ENCODE results near the gene KIF16B. TPM values are rescaled to one million over a fixed set of nuclear protein-coding genes. Genes with fewer than 3 reads are reported as not detected.

KIF16B gene
- total RNA-seq, 1 donor from 2014 or later, result 7.1 TPM

DNA sequence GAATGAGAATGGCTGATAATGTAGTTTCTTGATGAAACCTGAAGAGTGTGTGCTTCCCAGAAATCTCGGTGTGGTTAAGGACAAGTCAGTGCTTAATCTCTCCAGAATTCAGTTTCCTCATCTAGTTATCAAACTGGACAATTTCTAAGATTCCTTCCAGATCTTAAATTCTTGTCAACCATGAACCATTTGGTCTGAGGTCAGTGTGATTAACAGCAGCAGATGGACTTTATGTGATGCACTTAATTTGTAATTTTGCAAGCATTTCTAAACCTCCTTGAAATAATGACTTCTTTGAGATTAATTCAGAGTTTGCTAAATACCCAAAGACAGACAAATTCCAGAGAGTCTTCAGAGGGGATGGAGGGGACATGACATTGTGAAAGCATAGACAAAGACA is 160.3 kb downstream of the KIF16B start:
- Histone ChIP-seq H3K27me3 (ENCODE audit: control insufficient read depth, insufficient read depth, low read length) (no peaks in the 10 kb centered on the region), H3K36me3 (ENCODE audit: control insufficient read depth, insufficient read depth, low read length) (no peaks in the 10 kb centered on the region), H3K4me3 (ENCODE audit: low read depth, low read length) (no peak overlapping the region)
- DNase-seq (ENCODE audit: low read depth), result no peak
- TF ChIP-seq, protein P1, sequence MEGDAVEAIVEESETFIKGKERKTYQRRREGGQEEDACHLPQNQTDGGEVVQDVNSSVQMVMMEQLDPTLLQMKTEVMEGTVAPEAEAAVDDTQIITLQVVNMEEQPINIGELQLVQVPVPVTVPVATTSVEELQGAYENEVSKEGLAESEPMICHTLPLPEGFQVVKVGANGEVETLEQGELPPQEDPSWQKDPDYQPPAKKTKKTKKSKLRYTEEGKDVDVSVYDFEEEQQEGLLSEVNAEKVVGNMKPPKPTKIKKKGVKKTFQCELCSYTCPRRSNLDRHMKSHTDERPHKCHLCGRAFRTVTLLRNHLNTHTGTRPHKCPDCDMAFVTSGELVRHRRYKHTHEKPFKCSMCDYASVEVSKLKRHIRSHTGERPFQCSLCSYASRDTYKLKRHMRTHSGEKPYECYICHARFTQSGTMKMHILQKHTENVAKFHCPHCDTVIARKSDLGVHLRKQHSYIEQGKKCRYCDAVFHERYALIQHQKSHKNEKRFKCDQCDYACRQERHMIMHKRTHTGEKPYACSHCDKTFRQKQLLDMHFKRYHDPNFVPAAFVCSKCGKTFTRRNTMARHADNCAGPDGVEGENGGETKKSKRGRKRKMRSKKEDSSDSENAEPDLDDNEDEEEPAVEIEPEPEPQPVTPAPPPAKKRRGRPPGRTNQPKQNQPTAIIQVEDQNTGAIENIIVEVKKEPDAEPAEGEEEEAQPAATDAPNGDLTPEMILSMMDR (IDR thresholded peaks at IDR 0.05; ENCODE audit: insufficient read depth, low read length, poor library complexity, severe bottlenecking), result no peak

DNA sequence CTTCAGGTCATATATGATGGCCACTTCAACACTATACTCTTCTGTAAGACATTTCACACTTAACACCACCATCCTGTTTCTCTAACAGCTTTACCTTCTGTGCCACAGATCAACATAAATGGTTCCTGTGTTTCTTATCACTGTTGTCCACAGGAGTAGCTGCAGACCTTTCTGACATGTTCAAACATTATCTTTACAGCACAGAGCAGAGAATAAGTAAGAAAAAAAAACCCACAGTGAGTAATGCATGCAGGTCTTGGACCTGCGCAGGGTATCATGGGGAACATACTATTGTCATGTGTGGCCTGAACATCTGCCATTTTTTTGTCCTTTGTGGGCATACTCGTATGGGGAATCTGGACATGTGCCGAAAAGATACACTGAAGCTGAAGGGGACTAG is 161.9 kb downstream of the KIF16B start:
- no peaks in the 10 kb centered on the region for H3K36me3 ChIP-seq (ENCODE audit: control insufficient read depth, insufficient read depth, low read length)
- H3K4me3 ChIP-seq (ENCODE audit: low read depth, low read length), result no peak overlapping the region
- H3K27me3 ChIP-seq (ENCODE audit: control insufficient read depth, insufficient read depth, low read length), result no peaks in the 10 kb centered on the region
- no peak for DNase-seq (ENCODE audit: low read depth)
- TF ChIP-seq, protein P1 (IDR thresholded peaks at IDR 0.05; ENCODE audit: insufficient read depth, low read length, poor library complexity, severe bottlenecking), result no peak

DNA sequence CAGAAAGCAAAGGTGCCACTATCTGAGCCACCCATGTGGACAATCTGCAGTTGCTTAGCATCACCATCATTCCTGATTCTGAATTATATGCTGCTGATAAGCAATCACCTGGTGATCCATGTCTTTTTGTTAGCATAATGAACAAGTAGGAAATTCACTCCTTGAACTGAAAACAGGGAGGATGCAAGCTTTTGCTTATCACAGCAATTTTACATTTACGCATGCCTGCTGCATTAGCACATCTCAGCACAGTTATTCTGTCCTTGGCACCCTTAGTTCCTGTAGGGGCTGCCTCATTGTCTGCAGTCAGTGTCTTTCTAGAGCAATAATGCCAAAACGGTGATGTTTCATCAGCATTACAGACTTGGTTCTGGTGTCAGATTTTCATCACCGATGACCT is 162.6 kb downstream of the KIF16B start:
- DNase-seq (ENCODE audit: low read depth), result no peak
- H3K4me3 ChIP-seq (ENCODE audit: low read depth, low read length), result no peak overlapping the region
- TF ChIP-seq, protein P1 (IDR thresholded peaks at IDR 0.05; ENCODE audit: insufficient read depth, low read length, poor library complexity, severe bottlenecking), result no peak
- H3K36me3 ChIP-seq (ENCODE audit: control insufficient read depth, insufficient read depth, low read length), result no peaks in the 10 kb centered on the region
- no peaks in the 10 kb centered on the region for H3K27me3 ChIP-seq (ENCODE audit: control insufficient read depth, insufficient read depth, low read length)

DNA sequence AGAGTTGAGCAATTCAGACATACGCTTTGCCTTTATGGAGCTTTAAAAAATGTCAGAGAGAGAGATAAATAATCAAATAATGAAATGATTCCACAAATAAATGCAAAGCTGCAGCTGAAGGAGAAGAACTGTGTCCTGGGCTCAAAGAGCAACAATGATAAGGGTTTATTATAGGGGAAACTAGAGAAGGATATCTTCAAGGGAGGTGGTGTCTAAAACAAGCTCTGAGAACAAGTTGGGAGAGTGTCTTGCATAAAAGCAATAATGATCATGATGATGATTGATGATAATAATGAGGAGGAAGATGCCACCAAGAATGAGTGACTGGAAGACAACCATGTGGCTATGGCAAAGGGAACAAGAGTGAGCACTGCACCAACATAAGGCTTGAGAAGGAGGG is 164.3 kb downstream of the KIF16B start:
- TF ChIP-seq, protein P1 (IDR thresholded peaks at IDR 0.05; ENCODE audit: insufficient read depth, low read length, poor library complexity, severe bottlenecking), result no peak
- no peak for DNase-seq (ENCODE audit: low read depth)
- H3K27me3 ChIP-seq (ENCODE audit: control insufficient read depth, insufficient read depth, low read length), result no peaks in the 10 kb centered on the region
- no peaks in the 10 kb centered on the region for H3K36me3 ChIP-seq (ENCODE audit: control insufficient read depth, insufficient read depth, low read length)
- H3K4me3 ChIP-seq (ENCODE audit: low read depth, low read length), result no peak overlapping the region

DNA sequence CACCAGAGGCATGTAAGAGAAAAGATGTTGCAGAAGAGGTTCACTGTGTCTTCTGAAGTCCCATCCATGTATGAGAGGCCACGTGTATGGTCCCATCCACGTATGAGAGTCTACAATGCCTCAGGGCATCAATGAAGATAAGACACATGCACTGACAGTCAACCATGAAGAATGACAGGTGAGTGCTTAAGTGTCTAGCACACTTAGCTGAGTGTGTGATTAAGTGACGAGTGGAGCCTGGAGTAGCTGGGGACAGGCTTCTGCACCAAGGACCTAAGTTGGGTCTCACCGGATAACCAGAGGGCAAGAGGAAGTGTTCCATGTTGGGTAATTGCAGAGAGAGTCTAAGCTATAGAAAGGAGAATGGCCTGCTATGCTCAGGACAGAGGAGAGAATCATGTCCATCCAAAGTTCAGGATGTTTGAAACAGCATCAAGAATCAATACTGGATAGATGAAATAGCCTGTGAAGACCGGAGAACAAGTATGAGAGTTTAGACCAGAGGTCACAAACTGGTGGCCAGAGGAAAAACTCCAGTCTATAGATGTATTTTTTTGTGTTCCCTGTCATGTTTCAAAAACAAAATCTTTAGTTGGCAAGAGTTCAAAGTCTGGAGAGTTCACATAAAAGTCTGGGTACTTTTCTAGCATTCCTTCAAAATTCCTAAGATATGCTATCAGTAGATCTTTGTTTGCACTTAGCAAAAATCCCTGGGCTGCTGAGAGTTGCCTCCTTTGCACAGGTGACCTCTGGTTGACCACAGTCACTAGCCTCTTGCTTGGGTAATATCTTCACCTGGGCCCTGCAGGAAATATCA is 165.8 kb downstream of the KIF16B start:
- Histone ChIP-seq H3K36me3 (ENCODE audit: control insufficient read depth, insufficient read depth, low read length) (no peaks in the 10 kb centered on the region), H3K4me3 (ENCODE audit: low read depth, low read length) (no peak overlapping the region), H3K27me3 (ENCODE audit: control insufficient read depth, insufficient read depth, low read length) (no peaks in the 10 kb centered on the region)
- DNase-seq (ENCODE audit: low read depth), result no peak
- TF ChIP-seq, protein P1 (IDR thresholded peaks at IDR 0.05; ENCODE audit: insufficient read depth, low read length, poor library complexity, severe bottlenecking), result no peak

DNA sequence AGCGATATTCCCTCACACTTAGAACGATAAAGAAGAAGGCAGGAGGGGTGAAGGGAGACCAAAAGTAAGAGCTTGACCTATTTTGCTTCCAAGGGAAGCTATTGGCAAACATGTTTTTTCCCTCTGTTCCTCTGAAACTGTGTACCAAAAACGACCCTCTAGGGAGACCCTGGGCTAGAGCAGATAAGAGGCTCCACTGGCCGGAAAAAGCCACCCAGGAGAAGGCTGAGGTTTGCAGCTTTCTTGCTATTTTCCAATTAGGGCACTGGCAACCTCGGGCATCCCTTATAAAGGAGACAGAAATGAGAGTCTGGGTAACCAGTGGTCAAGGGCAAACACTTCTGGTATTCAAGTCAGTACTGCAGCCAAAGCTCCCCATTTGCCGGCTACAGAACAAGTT is 168.0 kb downstream of the KIF16B start:
- Histone ChIP-seq H3K4me3 (ENCODE audit: low read depth, low read length) (no peak overlapping the region), H3K27me3 (ENCODE audit: control insufficient read depth, insufficient read depth, low read length) (no peaks in the 10 kb centered on the region), H3K36me3 (ENCODE audit: control insufficient read depth, insufficient read depth, low read length) (no peaks in the 10 kb centered on the region)
- TF ChIP-seq, protein P1 (IDR thresholded peaks at IDR 0.05; ENCODE audit: insufficient read depth, low read length, poor library complexity, severe bottlenecking), result no peak
- DNase-seq (ENCODE audit: low read depth), result no peak
